Activated CD4-positive, alpha-beta T cell treated with anti-CD3 and anti-CD28 coated beads for 24 hours (primary cell): Measurements from ENCODE around the gene GLDC.

ENCODE experiments used
- DNase-seq, 2 donors: peaks; one replicate each; pipeline ENCODE4 v3.0.0-alpha.2; 2020; ENCODE audit warnings: low read depth in 2 of 2

The GLDC gene

DNA sequence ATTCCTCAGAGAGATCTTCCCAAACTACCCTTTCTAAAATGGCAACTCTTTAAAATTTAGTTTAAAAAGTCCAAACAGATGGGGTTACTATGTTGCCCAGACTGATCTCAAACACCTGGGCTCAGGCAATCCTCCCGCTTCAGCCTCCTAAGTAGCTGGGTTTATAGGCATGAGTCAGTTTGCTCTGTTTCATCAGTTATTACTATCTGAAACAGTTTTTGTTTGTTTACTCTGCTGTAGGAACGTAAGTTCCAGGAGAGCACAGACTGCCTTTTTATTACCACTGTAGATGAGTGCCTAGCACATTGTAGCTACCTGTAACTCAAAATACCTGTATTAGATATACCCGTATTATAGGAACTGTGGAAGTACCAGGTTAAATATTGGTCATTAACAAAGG is 143.1 kb downstream of the GLDC start:
- no peak for DNase-seq

- DNase-seq: no peak
Observed at GRCh38 chr9:6501526-6502210, 143.9 kb downstream of the GLDC start.

- no peak for DNase-seq
Observed at GRCh38 chr9:6498982-6499381, 146.5 kb downstream of the GLDC start.

- DNase-seq: no peak
Observed at GRCh38 chr9:6495466-6495865, 150.1 kb downstream of the GLDC start.

DNA sequence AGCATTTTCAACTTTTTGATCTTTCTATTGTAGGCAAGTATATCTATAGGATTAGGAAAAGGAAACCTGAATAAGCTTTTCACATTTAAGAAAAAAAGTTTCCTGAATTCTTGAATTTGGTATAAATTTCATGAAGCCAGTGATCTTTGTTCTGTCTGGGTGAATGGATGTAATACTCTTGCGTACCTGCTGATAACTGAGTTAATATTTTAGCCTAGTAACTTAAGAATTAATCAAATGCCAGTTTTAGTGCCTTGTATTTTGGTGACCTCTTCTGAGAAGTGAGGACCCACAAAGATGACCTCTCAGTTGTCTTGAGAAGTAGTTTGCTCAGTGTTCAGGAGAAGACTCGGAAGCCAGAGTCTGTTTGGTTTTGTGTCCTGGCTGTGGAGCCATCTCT is 154.7 kb downstream of the GLDC start:
- DNase-seq: no peak

GRCh38 chr9:6489099-6489498 is 156.4 kb downstream of the GLDC start:
- no peak for DNase-seq

DNA sequence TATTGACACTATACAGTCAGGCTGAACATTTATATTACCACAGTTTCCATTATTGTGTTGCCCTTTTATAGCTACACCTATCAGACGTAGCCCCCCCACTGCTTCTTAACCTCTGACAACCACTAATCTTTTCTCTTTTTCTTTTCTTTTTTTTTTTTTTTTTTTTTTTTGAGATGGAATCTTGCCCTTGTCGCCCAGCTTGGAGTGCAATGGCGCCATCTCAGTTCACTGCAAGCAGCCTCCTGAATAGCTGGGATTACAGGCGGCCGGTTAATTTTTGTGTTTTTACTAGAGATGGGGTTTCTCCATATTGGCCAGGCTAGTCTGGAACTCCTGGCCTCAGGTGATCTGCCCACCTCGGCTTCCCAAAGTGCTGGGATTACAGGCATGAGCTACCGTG is 157.1 kb downstream of the GLDC start:
- DNase-seq: no peak

- DNase-seq: no peak
Observed at GRCh38 chr9:6484210-6484609, 161.3 kb downstream of the GLDC start.
